A673 (cell line): ENCODE measurements around the gene CHKB. TPM values are rescaled to one million over a fixed set of nuclear protein-coding genes. Genes with fewer than 3 reads are reported as not detected.

Experiments
- BruUV-seq: library from RNA; stranded (reverse); fragments of 400-500 nt; replicated peaks from 2 replicates; lab custom pipeline; 2021; lab: Mats Ljungman, UMichigan
- CTCF ChIA-PET: fragments of 300-600 bp; sonication (Branson Sonifier 250); formaldehyde crosslinking; loops from one replicate; lab custom pipeline; 2022; ENCODE audit warnings: antibody characterized with exemption; lab: Charles Lee
- POLR2A ChIA-PET: fragments of 300-600 bp; sonication (Branson Sonifier 250); formaldehyde crosslinking; loops from one replicate; lab custom pipeline; 2022; ENCODE audit warnings: antibody characterized with exemption; ENCODE audit not compliant: low non-redundant PET; lab: Charles Lee
- DNase-seq: peaks from one replicate; pipeline ENCODE4 v3.0.0-alpha.2; 2015; ENCODE audit warnings: low spot score
- H3K27ac ChIP-seq: fragments of 200-600 bp; sonication (generic); 2 replicates; pipeline ENCODE4 v1.5.1; 2016; ENCODE audit warnings: mixed run types, low read depth, mild to moderate bottlenecking, mixed read lengths, antibody characterized with exemption, low read length; ENCODE audit not compliant: poor library complexity, severe bottlenecking
- H3K27me3 ChIP-seq: fragments of 200-600 bp; sonication (generic); replicated peaks from 2 replicates; pipeline ENCODE4 v1.6.1; 2017; ENCODE audit warnings: mixed run types, low read depth, mild to moderate bottlenecking, mixed read lengths, antibody characterized with exemption, low read length; ENCODE audit not compliant: insufficient read depth, poor library complexity
- H3K36me3 ChIP-seq: fragments of 200-600 bp; sonication (generic); 2 replicates; pipeline ENCODE4 v1.6.1; 2016; ENCODE audit warnings: mixed run types, mild to moderate bottlenecking, mixed read lengths, antibody characterized with exemption, low read length; ENCODE audit not compliant: insufficient read depth, poor library complexity, severe bottlenecking
- H3K4me1 ChIP-seq: fragments of 200-600 bp; sonication (generic); 2 replicates; pipeline ENCODE4 v1.6.1; 2017; ENCODE audit warnings: mixed run types, mild to moderate bottlenecking, mixed read lengths, antibody characterized with exemption, low read length; ENCODE audit not compliant: insufficient read depth, poor library complexity, severe bottlenecking
- H3K4me3 ChIP-seq: fragments of 200-600 bp; sonication (generic); 2 replicates; pipeline ENCODE4 v1.5.1; 2016; ENCODE audit warnings: low read depth, mixed run types, mild to moderate bottlenecking, mixed read lengths, low read length; ENCODE audit not compliant: poor library complexity, severe bottlenecking
- H3K9me3 ChIP-seq: fragments of 200-600 bp; sonication (generic); 2 replicates; pipeline ENCODE4 v1.6.1; 2016; ENCODE audit warnings: mixed run types, low read depth, mild to moderate bottlenecking, mixed read lengths, antibody characterized with exemption, low read length; ENCODE audit not compliant: poor library complexity, severe bottlenecking
- CTCF ChIP-seq: fragments of 300-800, 200-600 bp; sonication (generic); conservative IDR thresholded peaks from 2 replicates; pipeline ENCODE4 v1.5.1; 2017; ENCODE audit warnings: low read depth, mild to moderate bottlenecking, antibody characterized with exemption, low read length, moderate library complexity, mixed read lengths
- EZH2 ChIP-seq: fragments of 200-600 bp; sonication (generic); IDR thresholded peaks from 2 replicates; pipeline ENCODE4 v1.6.1; 2017; ENCODE audit warnings: borderline replicate concordance, low read depth, mild to moderate bottlenecking, mixed read lengths, antibody characterized with exemption, low read length; ENCODE audit not compliant: poor library complexity, severe bottlenecking
- intact Hi-C: fragments of 100-400 bp; cut with micrococcal nuclease; formaldehyde crosslinking; loops from one replicate; pipeline ENCODE4 v1.10.0; 2022; ENCODE audit not compliant: unreplicated experiment
- total RNA-seq: library from RNA; stranded (reverse); gene quantifications from 2 replicates; pipeline ENCODE4 v1.2.3, GENCODE V29; 2021

CHKB gene
- total RNA-seq, 1 experiment from 2014 or later = 47.6 TPM

GRCh38 chr22:50550395-50550794 lies 32.3 kb downstream of the CHKB start:
- Histone ChIP-seq H3K27ac (no peak overlapping the region), H3K36me3 (no peaks in the 10 kb centered on the region), H3K9me3 (no peaks in the 10 kb centered on the region), H3K4me3 (no peak overlapping the region), H3K4me1 (peaks cover 6% of the 10 kb centered on the region), H3K27me3 (no peaks in the 10 kb centered on the region)
- BruUV-seq = no TSS peak
- TF ChIP-seq EZH2 = no peak
- TF ChIP-seq CTCF = no peak
- ChIA-PET CTCF (no interaction called here), POLR2A (interaction anchor here (0.6 kb wide), 1 partner anchor 25 kb away, joined by 4 read pairs; the partner anchor contains the start of gene SCO2)
- DNase-seq = no peak
- intact Hi-C loops = no loop called here

- no peaks in the 10 kb centered on the region for H3K27me3 ChIP-seq
- TF ChIP-seq CTCF (no peak), EZH2 (no peak)
- peaks cover 10% of the 10 kb centered on the region for H3K4me1 ChIP-seq
- DNase-seq = no peak
- H3K4me3 ChIP-seq = no peak overlapping the region
- H3K36me3 ChIP-seq = no peaks in the 10 kb centered on the region
- intact Hi-C loops = loop anchor here (10.0 kb wide), 1 partner anchor 56 kb away; the partner anchor contains the start of gene MAPK8IP2
- BruUV-seq = no TSS peak
- no peak overlapping the region for H3K27ac ChIP-seq
- H3K9me3 ChIP-seq = no peaks in the 10 kb centered on the region
- ChIA-PET CTCF (no interaction called here), POLR2A (interaction anchor here (0.6 kb wide), 1 partner anchor 46 kb away, joined by 7 read pairs; no protein-coding TSS in a partner anchor)
Measured at GRCh38 chr22:50548921-50549790, 33.5 kb downstream of the CHKB start.

GRCh38 chr22:50548040-50548920 lies 34.4 kb downstream of the CHKB start:
- CTCF ChIA-PET = interaction anchor here (0.6 kb wide), 1 partner anchor 202 kb away, joined by 3 read pairs; no protein-coding TSS in a partner anchor
- Histone ChIP-seq H3K27me3 (no peaks in the 10 kb centered on the region), H3K4me3 (no peak overlapping the region), H3K27ac (no peak overlapping the region), H3K4me1 (peaks cover 10% of the 10 kb centered on the region), H3K9me3 (no peaks in the 10 kb centered on the region), H3K36me3 (no peaks in the 10 kb centered on the region)
- POLR2A ChIA-PET = interaction anchor here (0.6 kb wide), 1 partner anchor 19 kb away, joined by 6 read pairs; the partner anchor contains the start of gene TYMP
- TF ChIP-seq EZH2 (no peak), CTCF (no peak)
- DNase-seq = no peak
- intact Hi-C loops = loop anchor here (10.0 kb wide), 1 partner anchor 57 kb away; the partner anchor contains the start of gene MAPK8IP2
- BruUV-seq = no TSS peak
